Measurements from ENCODE around the gene ANAPC7. TPM values are rescaled to one million over a fixed set of nuclear protein-coding genes. Genes with fewer than 3 reads are reported as not detected.

The ANAPC7 gene, protein sequence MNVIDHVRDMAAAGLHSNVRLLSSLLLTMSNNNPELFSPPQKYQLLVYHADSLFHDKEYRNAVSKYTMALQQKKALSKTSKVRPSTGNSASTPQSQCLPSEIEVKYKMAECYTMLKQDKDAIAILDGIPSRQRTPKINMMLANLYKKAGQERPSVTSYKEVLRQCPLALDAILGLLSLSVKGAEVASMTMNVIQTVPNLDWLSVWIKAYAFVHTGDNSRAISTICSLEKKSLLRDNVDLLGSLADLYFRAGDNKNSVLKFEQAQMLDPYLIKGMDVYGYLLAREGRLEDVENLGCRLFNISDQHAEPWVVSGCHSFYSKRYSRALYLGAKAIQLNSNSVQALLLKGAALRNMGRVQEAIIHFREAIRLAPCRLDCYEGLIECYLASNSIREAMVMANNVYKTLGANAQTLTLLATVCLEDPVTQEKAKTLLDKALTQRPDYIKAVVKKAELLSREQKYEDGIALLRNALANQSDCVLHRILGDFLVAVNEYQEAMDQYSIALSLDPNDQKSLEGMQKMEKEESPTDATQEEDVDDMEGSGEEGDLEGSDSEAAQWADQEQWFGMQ
- total RNA-seq: 10 to 100 TPM; 26.5 to 41.3 (median 33.0) TPM
- 10 to 100 TPM; 35.4 to 36.7 TPM for polyA plus RNA-seq
- long read RNA-seq, donor 1, transcript ANAPC7-203 (11 exons, 3,045 nt): major isoform, 37 of 52 reads
- long read RNA-seq, donor 1, transcript ANAPC7-201 (10 exons, 2,200 nt): minor isoform, 5 of 52 reads
- long read RNA-seq, donor 1, partial matches to known transcripts: 2 of 52 reads
- long read RNA-seq, donor 1, other reads (novel, unspliced or antisense): 7 of 52 reads
- long read RNA-seq, donor 2, transcript ANAPC7-203 (11 exons, 3,045 nt): major isoform, 139 of 197 reads
- long read RNA-seq, donor 2, transcript ANAPC7-201 (10 exons, 2,200 nt): minor isoform, 25 of 197 reads
- long read RNA-seq, donor 2, partial matches to known transcripts: 8 of 197 reads
- long read RNA-seq, donor 2, other reads (novel, unspliced or antisense): 24 of 197 reads
- long read RNA-seq, donor 3, transcript ANAPC7-203 (11 exons, 3,045 nt): major isoform, 40 of 66 reads
- long read RNA-seq, donor 3, transcript ANAPC7-201 (10 exons, 2,200 nt): minor isoform, 8 of 66 reads
- long read RNA-seq, donor 3, partial matches to known transcripts: 3 of 66 reads
- long read RNA-seq, donor 3, other reads (novel, unspliced or antisense): 15 of 66 reads

DNA sequence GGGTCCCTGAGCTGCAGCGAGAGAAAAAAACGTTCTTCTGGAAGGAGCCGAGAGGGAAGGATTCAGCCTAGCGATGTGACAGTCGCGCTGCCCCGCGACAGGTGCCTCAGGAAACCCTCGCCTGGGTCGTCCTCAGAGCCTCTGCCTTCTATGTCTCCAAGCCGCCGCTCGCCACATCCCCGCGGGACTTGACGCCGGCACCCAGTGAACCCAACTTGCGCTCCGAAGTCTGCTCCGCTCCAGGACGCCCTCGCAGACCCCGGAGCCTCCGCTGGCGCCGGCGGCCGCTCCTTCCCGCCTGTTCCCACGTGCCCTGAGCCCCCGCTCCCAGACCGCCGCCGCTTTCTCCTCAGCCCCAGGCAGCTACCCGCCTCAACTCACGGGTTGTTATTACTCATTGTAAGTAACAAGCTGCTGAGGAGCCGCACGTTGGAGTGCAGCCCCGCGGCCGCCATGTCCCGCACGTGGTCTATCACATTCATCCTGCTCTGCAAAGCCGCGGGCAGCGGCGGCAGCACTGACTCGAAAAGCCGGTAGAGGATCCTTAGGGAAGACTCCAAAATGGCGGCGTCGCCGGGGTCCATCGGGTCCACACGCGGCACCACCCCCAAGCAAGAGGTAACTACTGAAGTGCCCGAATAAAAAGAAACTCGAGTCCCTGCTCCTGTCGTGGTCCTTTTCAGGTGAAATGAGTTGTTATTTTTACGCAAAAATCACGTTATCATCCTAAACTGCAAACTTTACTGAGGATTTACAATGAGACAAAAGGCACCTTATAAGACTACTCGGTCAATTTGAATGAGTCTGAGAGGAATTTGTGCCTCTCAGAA, at the start of gene ANAPC7:
ANAPC7 (minus strand) TSS at position 563 of the 830 bp plus-strand sequence; CDS start at position 482, 81 bp downstream.
- intact Hi-C loops (cut with DNase I): no loop called here

GRCh38 chr12:110451263-110451662, 47.8 kb upstream of the ANAPC7 start:
- Histone ChIP-seq H3K27me3 (no peaks in the 10 kb centered on the region), H3K36me3 (peaks cover 0 to 57% (median 39%) of the 10 kb centered on the region in 9 donors), H3K4me3 (no peak overlapping the region), H3K9me3 (no peaks in the 10 kb centered on the region), H3K4me1 (peaks cover 0 to 49% (median 13%) of the 10 kb centered on the region in 12 donors), H3K27ac (peak overlapping the region in 1 of 12 donors; percentile 13)
- DNase-seq: no peak
- no peak for ATAC-seq
- intact Hi-C loops (cut with DNase I): loop anchor here in 9 of 10 donors (2.0 to 10.0 kb wide), 11 partner anchors 16 to 441 kb away; partner anchors contain the start of genes RAD9B (in 3 of the 9), VPS29 (in 3 of the 9), FAM216A (in 1 of the 9) and GPN3 (in 1 of the 9)
- WGBS, 4 donors: 71 to 80% (median 76%) methylated on average over 1 of the region's 1 CpG
- TF ChIP-seq POLR2A (IDR thresholded peaks at IDR 0.05): no peak
- TF ChIP-seq, protein P1, sequence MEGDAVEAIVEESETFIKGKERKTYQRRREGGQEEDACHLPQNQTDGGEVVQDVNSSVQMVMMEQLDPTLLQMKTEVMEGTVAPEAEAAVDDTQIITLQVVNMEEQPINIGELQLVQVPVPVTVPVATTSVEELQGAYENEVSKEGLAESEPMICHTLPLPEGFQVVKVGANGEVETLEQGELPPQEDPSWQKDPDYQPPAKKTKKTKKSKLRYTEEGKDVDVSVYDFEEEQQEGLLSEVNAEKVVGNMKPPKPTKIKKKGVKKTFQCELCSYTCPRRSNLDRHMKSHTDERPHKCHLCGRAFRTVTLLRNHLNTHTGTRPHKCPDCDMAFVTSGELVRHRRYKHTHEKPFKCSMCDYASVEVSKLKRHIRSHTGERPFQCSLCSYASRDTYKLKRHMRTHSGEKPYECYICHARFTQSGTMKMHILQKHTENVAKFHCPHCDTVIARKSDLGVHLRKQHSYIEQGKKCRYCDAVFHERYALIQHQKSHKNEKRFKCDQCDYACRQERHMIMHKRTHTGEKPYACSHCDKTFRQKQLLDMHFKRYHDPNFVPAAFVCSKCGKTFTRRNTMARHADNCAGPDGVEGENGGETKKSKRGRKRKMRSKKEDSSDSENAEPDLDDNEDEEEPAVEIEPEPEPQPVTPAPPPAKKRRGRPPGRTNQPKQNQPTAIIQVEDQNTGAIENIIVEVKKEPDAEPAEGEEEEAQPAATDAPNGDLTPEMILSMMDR (IDR thresholded peaks at IDR 0.05): no peak

More for the DNA sequence above, at the start of gene ANAPC7:
- Histone ChIP-seq H3K9me3 (no peaks in the 10 kb centered on the region), H3K27ac (peak within 1 kb of the TSS; percentile 82 to 99 (median 96)), H3K27me3 (no peaks in the 10 kb centered on the region), H3K4me3 (peak within 1 kb of the TSS; percentile 69 to 99 (median 83)), H3K36me3 (peaks cover 0 to 25% (median 17%) of the 10 kb centered on the region in 9 donors), H3K4me1 (peaks cover 0 to 22% (median 13%) of the 10 kb centered on the region in 12 donors)
- peak; percentile 91 to 95 (median 93) for DNase-seq
- 0% methylated on average over 39 to 62 of the region's 62 CpGs for WGBS, 4 donors
- no peak for TF ChIP-seq POLR2A (IDR thresholded peaks at IDR 0.05)
- TF ChIP-seq, protein P1 (IDR thresholded peaks at IDR 0.05): peak in 3 of 12 donors; percentile 7 to 35 (median 22)
- ATAC-seq: peak; percentile 94 to 98 (median 97)

DNA sequence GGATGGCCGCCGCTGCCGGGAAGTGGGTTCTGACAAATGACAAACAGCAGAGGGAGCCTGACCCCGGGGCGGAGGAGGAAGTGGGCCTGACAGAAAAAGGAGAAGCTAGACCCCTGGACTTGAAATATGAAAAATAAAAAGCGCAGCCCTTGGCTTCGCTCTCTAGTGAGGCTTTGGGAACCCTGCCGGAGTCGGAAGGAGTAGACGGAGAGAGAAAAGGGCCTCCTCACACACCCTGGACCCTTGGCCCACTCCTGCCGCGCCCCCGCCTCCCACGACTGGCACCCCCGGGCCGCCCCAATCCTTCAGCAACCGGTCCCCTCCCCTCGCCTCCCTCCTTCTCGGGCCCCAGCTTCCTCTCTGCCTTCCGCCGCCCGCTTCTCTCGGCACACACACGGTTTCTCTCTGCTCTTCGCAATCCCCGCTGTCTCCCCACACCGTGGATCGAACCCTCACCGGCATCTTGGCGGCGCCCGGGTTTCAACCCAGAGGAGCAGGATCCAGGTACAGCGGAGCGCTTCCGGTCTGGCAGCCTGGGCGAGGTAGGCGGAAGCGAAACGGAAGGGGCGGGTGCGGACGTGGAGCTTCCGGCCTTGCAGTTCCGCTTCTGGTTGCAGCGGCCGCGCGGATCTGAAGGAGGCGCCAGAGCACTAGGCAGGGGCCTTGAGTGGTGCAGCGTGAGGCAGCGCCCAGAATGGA, 46.4 kb upstream of the ANAPC7 start, which contains the start of gene ARPC3:
ARPC3 (minus strand) TSS at position 539 of the 699 bp plus-strand sequence; CDS start at position 462, 77 bp downstream.
- Histone ChIP-seq H3K27ac (peak within 1 kb of the TSS; percentile 74 to 99 (median 92)), H3K36me3 (peaks cover 0 to 55% (median 41%) of the 10 kb centered on the region in 9 donors), H3K4me3 (peak within 1 kb of the TSS; percentile 62 to 96 (median 85)), H3K27me3 (no peaks in the 10 kb centered on the region), H3K9me3 (no peaks in the 10 kb centered on the region), H3K4me1 (peaks cover 0 to 46% (median 14%) of the 10 kb centered on the region in 12 donors)
- peak; percentile 98 to 99 (median 99) for ATAC-seq
- peak; percentile 94 to 97 (median 95) for DNase-seq
- intact Hi-C loops (cut with DNase I): loop anchor here in 9 of 10 donors (1.0 to 10.0 kb wide), 12 partner anchors 17 to 442 kb away; partner anchors contain the start of genes RAD9B (in 3 of the 9), VPS29 (in 3 of the 9), FAM216A (in 1 of the 9) and GPN3 (in 1 of the 9)
- TF ChIP-seq POLR2A (IDR thresholded peaks at IDR 0.05): peak in 1 of 2 donors; percentile 73
- TF ChIP-seq, protein P1 (IDR thresholded peaks at IDR 0.05): peak; percentile 76 to 96 (median 86)
- WGBS, 4 donors: 0 to 1% (median 0%) methylated on average over 43 to 51 of the region's 51 CpGs
